LNCaP clone FGC (cell line): ENCODE measurements around the gene TNNT2.

ENCODE experiments used
- DNase-seq: peaks from one replicate; pipeline ENCODE4 v3.0.0-alpha.2; 2011; ENCODE audit warnings: low read depth
- H3K4me3 ChIP-seq: 2 replicates; pipeline ENCODE4 v1.5.1; 2011; ENCODE audit warnings: mild to moderate bottlenecking, low read depth, low read length, control low read depth
- TF ChIP-seq, protein P1 (sequence below): IDR thresholded peaks from 2 replicates; pipeline ENCODE4 v1.5.1; 2012; ENCODE audit warnings: mild to moderate bottlenecking; ENCODE audit not compliant: control insufficient read depth, insufficient read depth; ENCODE audit errors: extremely low read depth

The TNNT2 gene

DNA sequence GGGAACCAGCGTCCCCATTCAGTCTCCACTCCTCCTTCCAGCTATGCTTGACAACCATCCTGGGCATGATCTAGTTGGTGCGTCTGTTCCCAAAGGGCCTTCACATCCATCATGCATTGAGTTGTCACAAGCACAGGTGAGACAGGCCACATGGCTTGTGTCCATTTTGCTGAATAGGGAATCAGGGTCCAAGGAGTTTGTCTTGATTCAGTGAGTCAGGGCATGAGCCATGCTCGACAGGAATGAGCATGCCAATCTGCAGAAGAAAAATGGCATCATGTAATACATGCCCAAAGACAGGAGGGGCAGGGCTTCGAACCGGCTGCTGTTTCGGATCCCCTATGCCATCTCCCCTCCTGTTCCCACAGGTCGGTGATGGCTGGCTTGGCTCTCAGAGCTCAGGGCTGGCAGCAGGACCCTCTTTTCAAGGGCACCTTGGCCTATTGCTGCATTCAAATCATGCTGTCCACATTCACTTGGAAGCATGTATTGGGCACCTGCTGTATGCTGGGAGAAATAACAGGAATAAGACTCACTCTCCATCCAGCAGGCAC lies 49.7 kb downstream of the TNNT2 start:
- TF ChIP-seq, protein P1, sequence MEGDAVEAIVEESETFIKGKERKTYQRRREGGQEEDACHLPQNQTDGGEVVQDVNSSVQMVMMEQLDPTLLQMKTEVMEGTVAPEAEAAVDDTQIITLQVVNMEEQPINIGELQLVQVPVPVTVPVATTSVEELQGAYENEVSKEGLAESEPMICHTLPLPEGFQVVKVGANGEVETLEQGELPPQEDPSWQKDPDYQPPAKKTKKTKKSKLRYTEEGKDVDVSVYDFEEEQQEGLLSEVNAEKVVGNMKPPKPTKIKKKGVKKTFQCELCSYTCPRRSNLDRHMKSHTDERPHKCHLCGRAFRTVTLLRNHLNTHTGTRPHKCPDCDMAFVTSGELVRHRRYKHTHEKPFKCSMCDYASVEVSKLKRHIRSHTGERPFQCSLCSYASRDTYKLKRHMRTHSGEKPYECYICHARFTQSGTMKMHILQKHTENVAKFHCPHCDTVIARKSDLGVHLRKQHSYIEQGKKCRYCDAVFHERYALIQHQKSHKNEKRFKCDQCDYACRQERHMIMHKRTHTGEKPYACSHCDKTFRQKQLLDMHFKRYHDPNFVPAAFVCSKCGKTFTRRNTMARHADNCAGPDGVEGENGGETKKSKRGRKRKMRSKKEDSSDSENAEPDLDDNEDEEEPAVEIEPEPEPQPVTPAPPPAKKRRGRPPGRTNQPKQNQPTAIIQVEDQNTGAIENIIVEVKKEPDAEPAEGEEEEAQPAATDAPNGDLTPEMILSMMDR, result no peak
- no peak overlapping the region for H3K4me3 ChIP-seq
- no peak for DNase-seq

DNA sequence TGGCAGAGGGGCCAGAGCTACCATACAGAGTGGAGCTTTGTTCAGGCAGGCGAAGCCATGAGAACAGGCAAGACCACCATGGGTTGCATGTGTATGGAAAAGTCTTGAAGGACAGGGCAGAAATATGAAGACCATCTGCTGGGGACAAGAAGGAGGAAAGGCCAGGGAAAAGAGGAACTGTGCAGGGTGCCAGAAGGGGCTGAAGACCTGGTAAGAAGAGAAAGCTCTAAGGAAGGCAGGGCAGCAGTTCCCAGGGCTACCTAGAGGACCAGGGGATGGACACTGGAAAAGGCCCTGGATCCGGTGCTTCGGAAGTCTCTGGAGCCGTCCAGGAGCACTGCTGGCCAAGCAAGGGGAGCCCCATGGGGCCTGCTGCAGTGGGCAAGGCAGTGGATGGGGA lies 50.8 kb downstream of the TNNT2 start:
- no peak for DNase-seq
- TF ChIP-seq, protein P1, result no peak
- no peak overlapping the region for H3K4me3 ChIP-seq

DNA sequence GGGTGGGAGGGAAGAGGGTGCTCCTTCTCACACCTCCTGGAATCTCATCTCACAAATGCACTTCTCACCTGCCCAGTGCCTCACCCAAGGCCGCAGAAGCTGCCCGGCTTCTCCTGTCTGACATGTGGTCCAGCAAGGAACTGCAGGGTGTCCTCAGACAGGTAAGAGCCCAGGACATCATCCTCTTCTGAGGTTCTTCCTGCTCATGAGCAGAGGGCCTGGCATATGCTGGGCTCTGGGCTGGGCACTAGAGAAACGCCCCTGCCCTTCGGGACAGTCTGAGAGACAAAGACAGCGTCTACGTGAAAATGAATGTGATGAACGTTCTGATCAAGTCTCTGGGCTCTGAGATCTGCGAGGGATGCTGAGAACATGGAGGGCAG lies 51.8 kb downstream of the TNNT2 start:
- TF ChIP-seq, protein P1, result no peak
- no peak overlapping the region for H3K4me3 ChIP-seq
- DNase-seq, result no peak

DNA sequence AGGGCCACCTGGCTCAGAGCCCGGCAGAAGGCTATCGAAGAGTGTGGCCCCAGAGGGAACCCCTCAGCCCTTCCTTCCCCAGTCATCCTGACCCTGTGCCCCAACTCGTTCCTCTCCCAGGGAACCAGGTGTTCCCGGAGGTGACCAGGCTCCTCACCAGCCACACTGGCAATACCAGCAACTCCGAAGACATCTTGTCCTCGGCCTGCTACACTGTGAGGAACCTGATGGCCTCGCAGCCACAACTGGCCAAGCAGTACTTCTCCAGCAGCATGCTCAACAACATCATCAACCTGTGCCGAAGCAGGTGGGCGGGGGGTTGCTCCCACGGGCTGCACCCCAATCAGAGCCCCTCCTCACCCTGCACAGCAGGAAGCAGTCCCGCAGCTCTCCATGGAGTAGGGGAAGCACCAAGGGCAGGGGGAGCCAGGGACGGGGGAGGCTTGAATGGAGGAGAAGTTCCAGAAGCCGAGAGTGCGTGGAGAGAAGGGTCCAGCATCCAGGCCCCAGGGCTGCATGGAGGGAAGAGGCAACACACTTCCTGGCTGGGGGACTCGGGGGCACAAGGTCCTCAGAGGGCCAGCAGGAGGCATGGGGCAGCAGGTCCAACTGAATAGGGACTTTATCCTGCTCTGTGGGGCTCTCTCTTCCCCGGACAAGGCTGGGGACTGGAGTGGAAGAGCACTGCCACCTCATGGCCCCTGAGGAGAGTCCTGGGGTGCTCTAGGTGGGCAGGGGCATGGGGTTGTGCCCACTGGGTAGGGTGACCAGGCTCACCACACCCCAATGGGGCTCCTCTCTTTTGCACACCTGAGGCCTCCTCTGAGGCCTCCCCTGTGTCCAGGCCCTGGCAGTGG lies 52.4 kb downstream of the TNNT2 start:
- TF ChIP-seq, protein P1, result no peak
- no peak overlapping the region for H3K4me3 ChIP-seq
- no peak for DNase-seq

DNA sequence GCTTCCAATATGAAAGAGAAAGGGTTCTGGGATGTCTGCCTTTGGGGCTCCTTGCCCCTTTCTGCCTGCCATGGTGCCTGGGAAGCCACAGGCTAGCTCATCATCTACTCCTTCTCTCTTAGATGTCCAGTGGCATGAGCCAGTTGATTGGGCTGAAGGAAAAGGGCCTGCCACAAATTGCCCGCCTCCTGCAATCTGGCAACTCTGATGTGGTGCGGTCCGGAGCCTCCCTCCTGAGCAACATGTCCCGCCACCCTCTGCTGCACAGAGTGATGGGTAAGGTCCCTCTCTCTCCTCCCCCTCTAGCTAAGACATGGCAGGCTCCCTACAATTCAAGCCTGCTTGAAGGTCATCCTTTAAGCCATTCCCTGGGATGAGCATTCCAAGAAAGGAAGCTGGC lies 53.2 kb downstream of the TNNT2 start:
- TF ChIP-seq, protein P1, result no peak
- no peak overlapping the region for H3K4me3 ChIP-seq
- DNase-seq, result no peak

DNA sequence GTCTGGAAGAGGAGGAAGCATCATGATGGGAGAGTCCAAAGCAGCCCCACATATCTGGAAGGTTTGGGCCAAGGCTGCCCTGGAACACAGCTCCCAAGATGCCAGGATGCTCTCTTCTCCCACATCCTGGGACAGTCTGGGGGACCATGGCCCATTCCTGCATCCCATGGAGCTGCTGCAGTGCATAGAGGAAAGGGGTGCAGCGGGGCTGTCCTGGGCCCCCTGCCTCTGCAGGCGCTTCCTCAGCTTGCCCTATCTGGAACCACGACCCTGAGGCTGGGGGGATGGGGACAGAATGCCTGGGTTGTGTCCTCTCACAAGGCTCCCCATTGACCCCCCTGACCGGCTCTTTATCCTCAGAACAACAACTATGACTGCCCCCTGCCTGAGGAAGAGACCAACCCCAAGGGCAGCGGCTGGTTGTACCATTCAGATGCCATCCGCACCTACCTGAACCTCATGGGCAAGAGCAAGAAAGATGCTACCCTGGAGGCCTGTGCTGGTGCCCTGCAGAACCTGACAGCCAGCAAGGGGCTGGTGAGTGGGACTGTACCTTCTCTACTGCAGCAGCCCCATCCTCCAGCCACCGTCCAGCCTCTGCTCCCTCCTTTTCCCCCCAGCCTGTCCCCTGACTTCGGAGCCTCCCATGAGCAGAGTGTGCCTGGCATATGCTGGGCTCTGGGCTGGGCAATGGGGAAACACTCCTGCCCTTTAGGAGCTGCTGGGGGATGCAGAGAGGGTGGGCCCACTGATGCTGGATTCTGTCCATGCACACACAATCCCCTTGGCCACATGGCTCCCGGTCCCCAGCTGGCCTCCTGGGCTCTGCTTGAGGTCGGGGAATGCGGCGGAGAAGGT lies 54.6 kb downstream of the TNNT2 start:
- no peak overlapping the region for H3K4me3 ChIP-seq
- TF ChIP-seq, protein P1, result no peak
- no peak for DNase-seq
